Measurements from ENCODE around the gene FEZF1. TPM values are rescaled to one million over a fixed set of nuclear protein-coding genes. Genes with fewer than 3 reads are reported as not detected.

The FEZF1 gene
- total RNA-seq, 1 donor from 2014 or later = not detected

DNA sequence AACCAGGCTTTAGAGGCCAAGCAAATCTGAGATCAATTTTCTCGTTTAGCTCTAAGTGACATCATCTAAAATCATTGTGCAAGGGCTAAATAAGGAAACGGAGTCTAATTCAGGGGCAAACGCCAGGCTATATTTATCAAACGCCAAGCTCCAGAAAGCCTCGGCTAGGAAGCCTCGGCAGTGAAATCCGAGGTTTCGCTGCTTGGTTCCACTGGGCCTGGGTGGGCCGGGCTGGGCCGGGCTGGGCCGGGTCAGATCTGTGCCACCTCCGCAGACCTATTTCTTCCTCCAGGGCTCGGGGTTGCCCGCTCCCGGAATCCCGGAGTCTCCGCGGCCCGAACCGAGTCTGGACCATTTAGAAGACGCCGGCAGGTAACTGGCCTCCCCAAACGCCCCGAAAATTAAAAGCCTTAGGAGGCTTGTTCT is 459 bp upstream of the FEZF1 start:
- no peak for TF ChIP-seq CTCF (IDR thresholded peaks at IDR 0.05; ENCODE audit: insufficient read depth, low read length, poor library complexity, severe bottlenecking)
- Histone ChIP-seq H3K36me3 (ENCODE audit: control insufficient read depth, insufficient read depth, low read length) (no peaks in the 10 kb centered on the region), H3K4me3 (ENCODE audit: low read depth, low read length) (no peak overlapping the region), H3K27me3 (ENCODE audit: control insufficient read depth, insufficient read depth, low read length) (peaks cover 90% of the 10 kb centered on the region)
- DNase-seq (ENCODE audit: low read depth) = no peak

DNA sequence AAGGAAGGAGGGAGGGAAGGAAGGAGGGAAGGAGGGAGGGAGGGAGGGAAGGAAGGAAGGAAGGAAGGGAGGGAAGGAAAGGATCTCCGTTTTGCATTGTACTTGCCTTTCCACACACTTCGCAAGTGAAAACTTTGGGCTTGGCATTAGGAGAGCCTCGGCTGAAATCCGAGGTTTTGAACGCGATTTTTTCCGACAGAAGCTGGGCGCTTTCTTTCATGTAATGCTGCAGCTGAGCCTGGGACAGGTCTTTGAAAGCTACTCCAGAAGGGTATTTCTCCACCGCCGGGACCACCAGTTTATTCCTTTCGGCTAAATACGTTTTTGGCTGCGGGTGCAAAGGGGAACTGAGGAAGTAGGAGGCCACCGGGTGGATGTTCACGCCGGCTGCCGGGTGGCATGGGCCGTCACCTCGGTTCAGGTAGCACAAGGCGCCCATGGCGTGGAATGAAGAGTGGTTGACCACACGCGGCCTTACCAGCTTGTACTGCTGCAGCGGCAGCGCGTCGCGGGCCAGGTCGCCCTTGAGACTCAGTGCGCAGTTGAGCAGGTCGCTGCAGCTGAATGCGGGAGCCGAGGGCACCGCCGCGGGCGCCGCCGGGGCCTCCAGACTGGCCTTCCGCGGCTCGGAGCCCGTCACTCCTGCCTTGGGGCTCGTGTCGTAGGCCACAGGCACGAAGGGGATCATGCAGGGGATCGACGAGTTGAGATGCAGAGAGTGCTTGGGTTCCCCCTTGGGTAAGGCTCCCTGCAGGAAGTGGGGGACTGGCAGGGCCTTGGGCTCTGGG is 825 bp downstream of the FEZF1 start:
- no peak for DNase-seq (ENCODE audit: low read depth)
- TF ChIP-seq CTCF (IDR thresholded peaks at IDR 0.05; ENCODE audit: insufficient read depth, low read length, poor library complexity, severe bottlenecking) = no peak
- H3K4me3 ChIP-seq (ENCODE audit: low read depth, low read length) = no peak overlapping the region
- no peaks in the 10 kb centered on the region for H3K36me3 ChIP-seq (ENCODE audit: control insufficient read depth, insufficient read depth, low read length)
- H3K27me3 ChIP-seq (ENCODE audit: control insufficient read depth, insufficient read depth, low read length) = peaks cover 88% of the 10 kb centered on the region

DNA sequence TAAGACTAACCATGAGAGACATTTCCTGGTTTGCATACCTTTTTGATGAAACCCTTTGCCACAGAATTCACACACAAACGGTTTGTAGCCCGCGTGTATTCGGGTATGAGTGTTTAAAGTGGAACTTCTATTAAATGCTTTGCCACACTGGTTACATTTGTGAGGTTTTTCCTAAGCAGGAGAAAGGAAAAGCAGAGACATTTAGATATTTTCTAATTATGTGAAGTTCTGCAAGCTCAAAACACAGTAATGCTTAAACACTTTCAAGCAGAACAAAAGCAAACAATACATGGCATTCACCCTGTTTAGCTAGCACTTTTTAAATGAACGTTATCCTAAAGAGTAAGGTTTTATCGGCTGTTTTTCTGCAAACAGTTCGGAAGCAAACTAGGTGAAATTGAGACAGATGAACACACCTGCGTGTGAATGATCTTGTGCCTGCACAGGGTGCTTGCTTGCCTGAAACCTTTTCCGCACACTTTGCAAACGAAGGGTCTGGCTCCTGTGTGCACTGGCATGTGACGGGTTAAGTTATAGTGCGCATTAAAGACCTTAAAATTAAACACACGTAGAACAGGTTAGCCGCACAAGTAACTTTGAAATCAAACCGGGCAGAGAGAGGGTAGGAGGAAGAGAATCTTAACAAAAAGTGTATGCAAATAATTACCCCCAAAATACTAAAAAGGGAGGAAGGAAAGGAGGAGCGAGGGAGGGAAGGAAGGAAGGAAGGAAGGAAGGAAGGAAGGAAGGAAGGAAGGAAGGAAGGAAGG is 1.6 kb downstream of the FEZF1 start:
- peaks cover 90% of the 10 kb centered on the region for H3K27me3 ChIP-seq (ENCODE audit: control insufficient read depth, insufficient read depth, low read length)
- H3K4me3 ChIP-seq (ENCODE audit: low read depth, low read length) = no peak overlapping the region
- TF ChIP-seq CTCF (IDR thresholded peaks at IDR 0.05; ENCODE audit: insufficient read depth, low read length, poor library complexity, severe bottlenecking) = no peak
- DNase-seq (ENCODE audit: low read depth) = no peak
- no peaks in the 10 kb centered on the region for H3K36me3 ChIP-seq (ENCODE audit: control insufficient read depth, insufficient read depth, low read length)

GRCh38 chr7:122301858-122302760 is 2.4 kb downstream of the FEZF1 start:
- no peaks in the 10 kb centered on the region for H3K36me3 ChIP-seq (ENCODE audit: control insufficient read depth, insufficient read depth, low read length)
- TF ChIP-seq CTCF (IDR thresholded peaks at IDR 0.05; ENCODE audit: insufficient read depth, low read length, poor library complexity, severe bottlenecking) = no peak
- DNase-seq (ENCODE audit: low read depth) = no peak
- peaks cover 86% of the 10 kb centered on the region for H3K27me3 ChIP-seq (ENCODE audit: control insufficient read depth, insufficient read depth, low read length)
- H3K4me3 ChIP-seq (ENCODE audit: low read depth, low read length) = no peak overlapping the region

DNA sequence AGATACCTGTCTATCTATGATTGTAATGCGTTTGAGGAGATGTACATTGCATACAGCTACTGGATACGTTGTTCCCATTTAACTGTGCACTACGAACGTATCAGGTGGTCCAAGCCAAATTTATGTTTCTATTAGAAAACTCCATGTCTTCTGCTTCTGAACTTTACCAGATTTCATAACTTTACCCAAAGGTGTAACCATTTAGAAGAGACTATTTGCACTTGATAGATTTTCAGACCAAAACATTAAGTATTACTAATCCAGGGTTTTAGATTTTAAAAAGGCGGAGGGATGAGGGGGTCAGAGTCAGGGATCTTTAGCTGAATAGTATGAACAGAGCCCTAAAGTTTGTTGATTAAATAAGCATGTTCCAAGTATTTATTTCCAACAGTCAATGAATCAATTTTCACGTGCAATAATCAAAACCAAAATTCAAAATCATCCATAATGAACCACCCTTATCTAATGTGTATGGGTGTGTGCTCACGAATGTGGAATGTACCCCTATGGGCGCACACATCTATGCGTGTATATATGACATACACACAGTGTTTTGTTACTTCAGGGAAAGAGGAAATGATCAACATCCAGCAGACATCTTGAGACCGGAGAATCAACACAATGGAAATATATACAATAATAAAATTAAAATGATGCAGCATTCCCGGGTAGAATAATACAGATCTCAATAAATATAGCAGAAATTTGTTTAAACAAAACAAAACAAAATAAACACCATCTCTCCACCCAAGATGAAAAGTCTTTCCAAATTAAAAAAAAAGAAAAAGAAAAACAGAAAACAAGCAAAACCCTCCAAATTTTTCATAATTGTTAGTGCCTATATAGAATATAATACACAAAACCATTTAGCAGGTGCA is 3.4 kb downstream of the FEZF1 start:
- Histone ChIP-seq H3K4me3 (ENCODE audit: low read depth, low read length) (no peak overlapping the region), H3K36me3 (ENCODE audit: control insufficient read depth, insufficient read depth, low read length) (no peaks in the 10 kb centered on the region), H3K27me3 (ENCODE audit: control insufficient read depth, insufficient read depth, low read length) (peaks cover 77% of the 10 kb centered on the region)
- TF ChIP-seq CTCF (IDR thresholded peaks at IDR 0.05; ENCODE audit: insufficient read depth, low read length, poor library complexity, severe bottlenecking) = no peak
- no peak for DNase-seq (ENCODE audit: low read depth)
